ENCODE data around the gene LGALS9.

DNA sequence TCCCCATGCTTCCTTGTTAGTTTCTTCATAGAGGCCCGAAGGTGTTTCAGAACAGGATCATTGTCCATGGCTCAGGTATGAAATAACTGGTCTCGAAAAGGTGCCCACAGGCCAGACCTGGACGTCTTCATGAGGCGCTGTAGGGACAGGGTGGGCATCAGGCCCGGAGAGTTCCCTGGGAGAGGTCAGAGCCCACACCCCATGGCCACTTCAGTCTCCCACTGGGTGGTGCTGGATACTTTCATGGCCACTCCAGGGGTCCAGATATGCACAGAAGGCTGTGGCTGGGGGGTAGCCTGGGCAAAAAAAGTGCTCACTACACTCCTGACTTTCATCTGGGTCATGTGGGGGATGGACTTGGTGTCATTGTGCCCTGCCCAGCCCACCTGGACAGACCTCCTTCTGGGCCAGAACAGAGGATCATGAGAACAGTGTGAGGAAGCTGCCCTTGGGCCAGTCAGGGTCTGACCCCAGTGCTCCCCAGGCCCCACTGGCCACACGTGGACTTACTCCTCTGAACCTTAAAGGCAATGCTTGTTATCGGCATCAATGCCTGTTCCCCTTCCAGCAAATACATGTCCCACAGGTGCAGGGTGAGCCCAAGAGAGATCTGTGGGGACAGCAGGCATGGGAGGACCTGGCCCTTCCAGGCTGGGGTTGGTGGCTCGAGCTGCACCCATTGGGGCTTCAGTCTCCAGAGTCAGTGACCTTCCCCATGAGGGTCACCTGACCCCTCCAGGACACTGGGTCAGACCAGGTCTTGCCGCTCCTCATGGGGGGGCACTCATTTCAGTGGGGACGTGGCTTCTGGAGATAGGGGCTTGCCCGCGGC lies 36.9 kb downstream of the LGALS9 start:
- TF ChIP-seq, protein P1, sequence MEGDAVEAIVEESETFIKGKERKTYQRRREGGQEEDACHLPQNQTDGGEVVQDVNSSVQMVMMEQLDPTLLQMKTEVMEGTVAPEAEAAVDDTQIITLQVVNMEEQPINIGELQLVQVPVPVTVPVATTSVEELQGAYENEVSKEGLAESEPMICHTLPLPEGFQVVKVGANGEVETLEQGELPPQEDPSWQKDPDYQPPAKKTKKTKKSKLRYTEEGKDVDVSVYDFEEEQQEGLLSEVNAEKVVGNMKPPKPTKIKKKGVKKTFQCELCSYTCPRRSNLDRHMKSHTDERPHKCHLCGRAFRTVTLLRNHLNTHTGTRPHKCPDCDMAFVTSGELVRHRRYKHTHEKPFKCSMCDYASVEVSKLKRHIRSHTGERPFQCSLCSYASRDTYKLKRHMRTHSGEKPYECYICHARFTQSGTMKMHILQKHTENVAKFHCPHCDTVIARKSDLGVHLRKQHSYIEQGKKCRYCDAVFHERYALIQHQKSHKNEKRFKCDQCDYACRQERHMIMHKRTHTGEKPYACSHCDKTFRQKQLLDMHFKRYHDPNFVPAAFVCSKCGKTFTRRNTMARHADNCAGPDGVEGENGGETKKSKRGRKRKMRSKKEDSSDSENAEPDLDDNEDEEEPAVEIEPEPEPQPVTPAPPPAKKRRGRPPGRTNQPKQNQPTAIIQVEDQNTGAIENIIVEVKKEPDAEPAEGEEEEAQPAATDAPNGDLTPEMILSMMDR (IDR thresholded peaks at IDR 0.05; ENCODE audit: insufficient read depth, low read depth, low read length): no peak
- no peak for TF ChIP-seq EZH2 (IDR thresholded peaks at IDR 0.05; ENCODE audit: insufficient read depth, low read length)
